Measurements from ENCODE around the gene PDZD2. TPM values are rescaled to one million over a fixed set of nuclear protein-coding genes. Genes with fewer than 3 reads are reported as not detected.
A peak's percentile ranks its signal among the peaks of the same experiment; 100 is the strongest.

The PDZD2 gene
- total RNA-seq, 1 donor from 2014 or later, result 4.3 TPM

DNA sequence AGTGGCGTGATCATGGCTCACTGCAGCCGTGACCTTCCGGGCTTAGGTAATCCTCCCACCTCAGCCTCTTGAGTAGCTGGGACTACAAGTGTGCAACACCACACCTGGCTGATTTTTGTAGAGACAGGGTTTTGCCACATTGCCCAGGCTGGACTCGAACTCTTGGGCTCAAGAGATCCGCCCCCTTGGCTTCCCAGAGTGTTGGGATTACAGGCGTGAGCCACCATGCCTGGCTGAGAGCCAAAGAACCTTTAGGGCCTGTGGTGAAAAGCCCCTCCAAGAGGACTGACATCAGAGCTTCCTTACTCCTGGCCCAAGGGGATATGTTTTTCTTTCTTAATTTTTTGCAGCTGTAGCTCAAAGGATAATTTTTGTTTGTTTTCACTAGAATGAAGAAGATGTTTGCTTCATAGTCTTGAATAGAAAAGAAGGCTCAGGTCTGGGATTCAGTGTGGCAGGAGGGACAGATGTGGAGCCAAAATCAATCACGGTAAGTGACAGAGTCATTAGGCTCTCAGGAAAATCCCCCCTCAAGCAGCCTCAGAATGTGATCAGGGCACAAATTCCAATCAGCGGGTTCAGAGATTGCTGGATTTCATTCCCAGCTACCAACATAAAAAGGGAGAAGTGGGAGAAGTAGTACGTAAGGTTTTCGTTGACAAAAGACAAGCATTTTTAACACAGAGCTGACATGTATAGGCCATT, 458.1 kb downstream of the PDZD2 start:
- H3K27ac Mint-ChIP-seq, result peak overlapping the region; percentile 10
- no peaks in the 10 kb centered on the region for H3K9me3 Mint-ChIP-seq
- DNase-seq (ENCODE audit: extremely low spot score, unreplicated experiment), result no peak
- TF ChIP-seq CTCF (conservative IDR thresholded peaks at IDR 0.05), result no peak
- H3K4me3 Mint-ChIP-seq, result no peak overlapping the region
- H3K36me3 Mint-ChIP-seq, result peaks cover 19% of the 10 kb centered on the region
- peaks cover 39% of the 10 kb centered on the region for H3K4me1 Mint-ChIP-seq (ENCODE audit: unreplicated experiment)
- no peaks in the 10 kb centered on the region for H3K27me3 Mint-ChIP-seq

- peaks cover 20% of the 10 kb centered on the region for H3K36me3 Mint-ChIP-seq
- no peak overlapping the region for H3K27ac Mint-ChIP-seq
- no peak overlapping the region for H3K4me3 Mint-ChIP-seq
Observed at GRCh38 chr5:32098291-32098690, 459.4 kb downstream of the PDZD2 start.

GRCh38 chr5:32098890-32099310, 460.0 kb downstream of the PDZD2 start:
- no peak for TF ChIP-seq CTCF (conservative IDR thresholded peaks at IDR 0.05)
- peaks cover 23% of the 10 kb centered on the region for H3K36me3 Mint-ChIP-seq
- DNase-seq (ENCODE audit: extremely low spot score, unreplicated experiment), result no peak
- H3K4me1 Mint-ChIP-seq (ENCODE audit: unreplicated experiment), result peaks cover 41% of the 10 kb centered on the region
- H3K4me3 Mint-ChIP-seq, result no peak overlapping the region
- no peaks in the 10 kb centered on the region for H3K27me3 Mint-ChIP-seq
- no peaks in the 10 kb centered on the region for H3K9me3 Mint-ChIP-seq
- peak overlapping the region; percentile 43 for H3K27ac Mint-ChIP-seq

More at GRCh38 chr5:32098291-32098690, 459.4 kb downstream of the PDZD2 start:
- no peaks in the 10 kb centered on the region for H3K27me3 Mint-ChIP-seq
- H3K4me1 Mint-ChIP-seq (ENCODE audit: unreplicated experiment), result peaks cover 42% of the 10 kb centered on the region
- DNase-seq (ENCODE audit: extremely low spot score, unreplicated experiment), result no peak
- H3K9me3 Mint-ChIP-seq, result no peaks in the 10 kb centered on the region
- TF ChIP-seq CTCF (conservative IDR thresholded peaks at IDR 0.05), result no peak

- Mint-ChIP-seq H3K4me3 (no peak overlapping the region), H3K27me3 (no peaks in the 10 kb centered on the region), H3K4me1 (ENCODE audit: unreplicated experiment) (peaks cover 41% of the 10 kb centered on the region), H3K27ac (peak overlapping the region; percentile 43), H3K36me3 (peaks cover 23% of the 10 kb centered on the region), H3K9me3 (no peaks in the 10 kb centered on the region)
- no peak for DNase-seq (ENCODE audit: extremely low spot score, unreplicated experiment)
- no peak for TF ChIP-seq CTCF (conservative IDR thresholded peaks at IDR 0.05)
Observed at GRCh38 chr5:32099486-32100035, 460.6 kb downstream of the PDZD2 start.

- H3K36me3 Mint-ChIP-seq, result peaks cover 27% of the 10 kb centered on the region
- no peaks in the 10 kb centered on the region for H3K9me3 Mint-ChIP-seq
- no peak overlapping the region for H3K4me3 Mint-ChIP-seq
- no peaks in the 10 kb centered on the region for H3K27me3 Mint-ChIP-seq
- H3K27ac Mint-ChIP-seq, result no peak overlapping the region
- no peak for TF ChIP-seq CTCF (conservative IDR thresholded peaks at IDR 0.05)
- H3K4me1 Mint-ChIP-seq (ENCODE audit: unreplicated experiment), result peaks cover 41% of the 10 kb centered on the region
- DNase-seq (ENCODE audit: extremely low spot score, unreplicated experiment), result no peak
Observed at GRCh38 chr5:32100230-32100629, 461.3 kb downstream of the PDZD2 start.
